Measurements from ENCODE around the gene NIPA2. TPM values are rescaled to one million over a fixed set of nuclear protein-coding genes. Genes with fewer than 3 reads are reported as not detected.

Gene NIPA2
- total RNA-seq, 2 donors from 2014 or later, result 59.1 to 65.9 TPM

DNA sequence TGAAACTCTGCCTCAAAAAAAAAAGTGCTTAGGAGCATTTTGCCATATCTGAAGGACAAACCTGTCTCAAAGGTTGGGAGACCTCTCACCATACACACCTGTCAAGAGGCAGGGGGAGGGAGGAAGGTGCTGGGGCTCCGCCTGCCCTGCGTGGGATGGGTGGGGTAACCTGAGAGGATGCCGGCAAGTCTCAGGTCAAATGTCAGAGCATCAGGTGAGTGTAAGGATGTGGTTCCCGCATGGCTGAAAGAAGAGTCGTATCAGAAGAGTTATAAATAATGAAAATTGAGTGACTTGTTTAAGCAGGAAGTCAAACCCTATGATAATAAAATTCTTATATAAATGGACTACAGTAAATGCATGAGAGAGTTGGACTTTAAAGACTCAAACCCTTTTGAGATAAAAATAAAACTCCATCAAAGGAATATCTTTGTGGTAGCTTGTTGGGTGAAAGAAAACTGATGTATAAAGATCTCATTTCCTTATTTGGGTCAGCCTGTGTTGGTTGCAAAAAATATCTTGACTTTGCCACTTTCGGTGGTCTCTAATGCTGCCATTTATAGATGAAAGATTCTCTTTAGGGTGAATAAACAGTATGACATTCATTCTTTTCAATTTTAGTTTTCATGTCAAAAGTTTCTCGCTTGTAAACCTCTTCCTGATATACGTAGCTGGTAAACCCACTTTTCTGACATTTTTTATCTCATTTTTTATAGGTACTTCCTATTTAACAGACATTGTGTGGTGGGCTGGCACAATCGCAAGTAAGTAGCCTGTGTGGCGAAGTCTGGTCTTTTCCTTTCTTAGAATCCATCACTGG lies 28.2 kb upstream of the NIPA2 start:
- Mint-ChIP-seq H3K4me1 (ENCODE audit: low read depth) (peaks cover 12% of the 10 kb centered on the region), H3K4me3 (no peak overlapping the region), H3K9me3 (no peaks in the 10 kb centered on the region), H3K27ac (no peak overlapping the region), H3K36me3 (ENCODE audit: insufficient read depth in 2 of 2) (peaks cover 0 to 8% of the 10 kb centered on the region in 2 donors), H3K27me3 (ENCODE audit: low read depth) (no peaks in the 10 kb centered on the region)
- no peak for ATAC-seq (replicated peaks in 1 of 2)
- DNase-seq, result no peak

GRCh38 chr15:22810853-22811338 lies 27.6 kb upstream of the NIPA2 start:
- no peak for DNase-seq
- H3K27me3 Mint-ChIP-seq (ENCODE audit: low read depth), result no peaks in the 10 kb centered on the region
- H3K36me3 Mint-ChIP-seq (ENCODE audit: insufficient read depth in 2 of 2), result peaks cover 0 to 8% of the 10 kb centered on the region in 2 donors
- H3K27ac Mint-ChIP-seq, result no peak overlapping the region
- H3K4me1 Mint-ChIP-seq (ENCODE audit: low read depth), result peaks cover 11% of the 10 kb centered on the region
- no peak for ATAC-seq (replicated peaks in 1 of 2)
- H3K9me3 Mint-ChIP-seq, result no peaks in the 10 kb centered on the region
- no peak overlapping the region for H3K4me3 Mint-ChIP-seq

DNA sequence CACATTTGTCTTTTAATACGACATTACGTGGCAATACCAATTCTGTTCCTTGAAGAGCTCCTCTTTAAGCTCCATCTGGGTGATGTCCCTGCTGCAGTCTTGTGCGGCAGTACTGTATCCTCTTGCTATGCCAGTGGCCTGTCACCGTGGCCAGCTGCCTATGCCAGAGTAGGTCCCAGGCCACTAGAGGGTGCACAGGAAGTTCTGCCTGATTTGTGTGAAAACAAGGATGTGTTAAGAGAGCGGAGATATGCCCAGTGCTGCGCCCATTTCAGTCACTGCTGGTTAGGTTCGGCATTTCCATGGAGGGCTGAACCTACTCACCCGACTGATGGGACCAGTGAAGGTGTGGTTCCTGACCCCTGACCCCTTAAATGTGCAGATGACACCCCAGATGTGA lies 26.8 kb upstream of the NIPA2 start:
- H3K9me3 Mint-ChIP-seq, result no peaks in the 10 kb centered on the region
- peaks cover 0 to 8% of the 10 kb centered on the region in 2 donors for H3K36me3 Mint-ChIP-seq (ENCODE audit: insufficient read depth in 2 of 2)
- H3K4me1 Mint-ChIP-seq (ENCODE audit: low read depth), result peaks cover 5% of the 10 kb centered on the region
- no peak overlapping the region for H3K27ac Mint-ChIP-seq
- DNase-seq (no peak), ATAC-seq (replicated peaks in 1 of 2) (no peak)
- no peak overlapping the region for H3K4me3 Mint-ChIP-seq
- H3K27me3 Mint-ChIP-seq (ENCODE audit: low read depth), result no peaks in the 10 kb centered on the region

GRCh38 chr15:22813844-22814243 lies 24.6 kb upstream of the NIPA2 start:
- Mint-ChIP-seq H3K4me1 (ENCODE audit: low read depth) (peaks cover 10% of the 10 kb centered on the region), H3K27ac (no peak overlapping the region), H3K27me3 (ENCODE audit: low read depth) (no peaks in the 10 kb centered on the region), H3K4me3 (no peak overlapping the region), H3K36me3 (ENCODE audit: insufficient read depth in 2 of 2) (peaks cover 0 to 8% of the 10 kb centered on the region in 2 donors), H3K9me3 (no peaks in the 10 kb centered on the region)
- DNase-seq, result no peak
- no peak for ATAC-seq (replicated peaks in 1 of 2)

GRCh38 chr15:22815766-22816165 lies 22.7 kb upstream of the NIPA2 start:
- H3K36me3 Mint-ChIP-seq (ENCODE audit: insufficient read depth in 2 of 2), result peaks cover 0 to 8% of the 10 kb centered on the region in 2 donors
- peaks cover 5% of the 10 kb centered on the region for H3K4me1 Mint-ChIP-seq (ENCODE audit: low read depth)
- DNase-seq (no peak), ATAC-seq (replicated peaks in 1 of 2) (no peak)
- H3K27me3 Mint-ChIP-seq (ENCODE audit: low read depth), result no peaks in the 10 kb centered on the region
- H3K9me3 Mint-ChIP-seq, result no peaks in the 10 kb centered on the region
- H3K4me3 Mint-ChIP-seq, result no peak overlapping the region
- no peak overlapping the region for H3K27ac Mint-ChIP-seq

- no peaks in the 10 kb centered on the region for H3K27me3 Mint-ChIP-seq (ENCODE audit: low read depth)
- H3K27ac Mint-ChIP-seq, result no peak overlapping the region
- H3K36me3 Mint-ChIP-seq (ENCODE audit: insufficient read depth in 2 of 2), result peaks cover 4 to 7% of the 10 kb centered on the region in 2 donors
- peaks cover 5% of the 10 kb centered on the region for H3K4me1 Mint-ChIP-seq (ENCODE audit: low read depth)
- no peaks in the 10 kb centered on the region for H3K9me3 Mint-ChIP-seq
- no peak for ATAC-seq (replicated peaks in 1 of 2)
- DNase-seq, result no peak
- no peak overlapping the region for H3K4me3 Mint-ChIP-seq
These were observed 18.8 kb upstream of the NIPA2 start for GRCh38 chr15:22819651-22820050.

DNA sequence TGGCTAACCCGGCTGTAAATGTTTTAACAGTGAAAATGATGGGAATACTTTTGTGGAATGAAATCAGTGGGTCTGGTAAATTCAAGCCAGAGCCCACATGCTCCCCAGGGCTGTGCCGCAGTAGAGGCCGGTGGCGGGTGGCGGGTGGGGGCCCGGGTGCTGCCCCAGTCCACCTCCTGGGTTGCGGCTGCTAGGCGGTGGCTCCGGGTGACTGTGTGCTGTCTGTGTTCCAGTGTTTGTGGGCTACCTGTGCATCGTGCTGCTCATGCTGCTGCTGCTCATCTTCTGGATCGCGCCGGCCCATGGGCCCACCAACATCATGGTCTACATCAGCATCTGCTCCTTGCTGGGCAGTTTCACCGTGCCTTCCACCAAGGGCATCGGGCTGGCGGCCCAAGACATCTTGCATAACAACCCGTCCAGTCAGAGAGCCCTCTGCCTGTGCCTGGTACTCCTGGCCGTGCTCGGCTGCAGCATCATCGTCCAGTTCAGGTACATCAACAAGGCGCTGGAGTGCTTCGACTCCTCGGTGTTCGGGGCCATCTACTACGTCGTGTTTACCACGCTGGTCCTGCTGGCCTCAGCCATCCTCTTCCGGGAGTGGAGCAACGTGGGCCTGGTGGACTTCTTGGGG lies 14.9 kb upstream of the NIPA2 start:
- H3K36me3 Mint-ChIP-seq (ENCODE audit: insufficient read depth in 2 of 2), result peaks cover 4 to 6% of the 10 kb centered on the region in 2 donors
- ATAC-seq (replicated peaks in 1 of 2) (no peak), DNase-seq (no peak)
- H3K4me3 Mint-ChIP-seq, result no peak overlapping the region
- H3K27me3 Mint-ChIP-seq (ENCODE audit: low read depth), result no peaks in the 10 kb centered on the region
- H3K4me1 Mint-ChIP-seq (ENCODE audit: low read depth), result no peaks in the 10 kb centered on the region
- no peaks in the 10 kb centered on the region for H3K9me3 Mint-ChIP-seq
- no peak overlapping the region for H3K27ac Mint-ChIP-seq

DNA sequence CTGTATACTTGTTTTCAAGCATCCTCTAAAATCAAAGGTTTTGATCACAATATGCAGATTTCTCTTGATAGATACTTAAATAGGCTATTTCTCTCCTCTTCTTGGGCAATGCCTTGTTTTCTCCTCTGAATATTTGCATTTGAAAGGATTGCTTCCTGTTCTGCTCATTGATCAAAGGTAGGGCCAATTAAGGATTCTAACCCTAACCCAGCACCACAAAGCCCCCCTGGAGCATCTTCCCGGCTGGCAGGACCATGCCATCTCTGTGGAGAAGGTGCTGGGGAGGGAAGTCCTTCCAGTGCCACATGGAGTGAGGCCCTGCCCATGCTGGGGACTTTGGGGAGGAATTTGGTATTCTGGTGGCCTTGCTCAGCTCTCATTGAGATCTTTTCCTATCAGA lies 11.3 kb upstream of the NIPA2 start:
- Mint-ChIP-seq H3K4me3 (no peak overlapping the region), H3K27me3 (ENCODE audit: low read depth) (no peaks in the 10 kb centered on the region), H3K4me1 (ENCODE audit: low read depth) (no peaks in the 10 kb centered on the region), H3K36me3 (ENCODE audit: insufficient read depth in 2 of 2) (peaks cover 2 to 5% of the 10 kb centered on the region in 2 donors), H3K27ac (no peak overlapping the region), H3K9me3 (no peaks in the 10 kb centered on the region)
- DNase-seq (no peak), ATAC-seq (replicated peaks in 1 of 2) (no peak)

DNA sequence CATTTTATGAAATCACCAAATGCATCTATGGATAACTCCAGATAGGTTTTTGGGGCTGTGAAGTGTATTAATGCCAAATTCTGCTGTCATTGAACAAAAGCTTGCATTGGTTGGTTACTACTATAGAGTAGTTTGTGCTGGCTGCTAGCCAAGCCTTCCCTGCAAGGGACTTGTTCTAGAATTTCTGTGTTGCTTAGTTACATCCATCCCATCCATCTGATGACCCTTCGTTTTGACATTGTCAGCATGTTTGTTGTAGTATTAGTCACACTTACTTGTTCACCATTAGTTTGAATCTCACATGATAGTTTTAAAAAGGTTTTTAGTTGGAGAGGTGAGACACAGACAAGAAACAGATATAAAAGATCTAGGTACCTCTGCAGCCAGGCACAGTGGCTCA lies 7.0 kb upstream of the NIPA2 start:
- no peak overlapping the region for H3K4me3 Mint-ChIP-seq
- no peak for DNase-seq
- peaks cover 2% of the 10 kb centered on the region in 2 donors for H3K36me3 Mint-ChIP-seq (ENCODE audit: insufficient read depth in 2 of 2)
- no peak for ATAC-seq (replicated peaks in 1 of 2)
- H3K4me1 Mint-ChIP-seq (ENCODE audit: low read depth), result no peaks in the 10 kb centered on the region
- no peak overlapping the region for H3K27ac Mint-ChIP-seq
- peaks cover 5% of the 10 kb centered on the region for H3K27me3 Mint-ChIP-seq (ENCODE audit: low read depth)
- H3K9me3 Mint-ChIP-seq, result peaks cover 0 to 2% of the 10 kb centered on the region in 2 donors

GRCh38 chr15:22839046-22839695 lies 705 bp downstream of the NIPA2 start:
- peaks cover 10 to 18% of the 10 kb centered on the region in 2 donors for H3K36me3 Mint-ChIP-seq (ENCODE audit: insufficient read depth in 2 of 2)
- no peak for ATAC-seq (replicated peaks in 1 of 2)
- DNase-seq, result peak in 1 of 2 donors; percentile 2
- H3K9me3 Mint-ChIP-seq, result no peaks in the 10 kb centered on the region
- H3K27me3 Mint-ChIP-seq (ENCODE audit: low read depth), result peaks cover 5% of the 10 kb centered on the region
- H3K4me3 Mint-ChIP-seq, result peak overlapping the region; percentile 92 to 100
- peaks cover 35% of the 10 kb centered on the region for H3K4me1 Mint-ChIP-seq (ENCODE audit: low read depth)
- peak overlapping the region; percentile 100 for H3K27ac Mint-ChIP-seq

DNA sequence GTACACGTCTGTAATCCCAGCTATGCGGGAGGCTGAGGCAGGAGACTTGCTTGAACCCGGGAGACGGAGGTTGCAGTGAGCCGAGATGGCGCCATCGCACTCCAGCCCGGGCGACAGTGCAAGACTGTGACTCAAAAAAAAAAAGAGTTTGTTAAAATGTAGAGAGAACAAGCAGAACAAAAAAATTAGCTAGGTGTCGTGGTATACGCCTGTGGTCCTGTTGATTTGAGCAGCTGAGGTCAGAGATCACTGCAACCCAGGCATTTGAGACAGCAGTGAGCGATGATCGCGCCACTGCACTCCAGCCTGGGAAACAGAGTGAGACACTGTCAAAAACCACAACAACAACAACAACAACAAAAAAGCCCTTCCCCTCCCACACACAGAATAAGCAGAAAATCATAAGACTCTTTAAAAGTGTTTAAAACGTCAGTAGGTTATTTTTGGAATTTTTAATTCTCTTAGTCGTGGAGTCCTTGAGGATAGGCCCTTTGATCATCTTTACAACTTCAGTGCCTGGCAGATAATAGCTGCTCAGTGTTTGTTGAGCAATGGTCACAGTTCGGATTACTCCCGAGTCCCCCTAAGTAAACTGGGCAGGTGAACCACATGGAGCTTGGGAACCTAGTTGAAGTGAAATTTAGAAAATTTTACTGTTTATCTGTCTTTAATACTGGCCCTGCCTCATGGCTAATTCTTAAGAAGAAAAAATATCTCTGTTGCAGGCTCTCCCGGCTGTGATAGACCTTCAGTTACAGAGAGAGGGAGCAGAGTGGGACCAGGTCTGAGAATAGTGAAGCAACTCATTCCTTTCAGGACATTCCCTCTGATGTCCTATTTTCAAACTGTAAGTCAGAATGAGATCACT lies 6.2 kb downstream of the NIPA2 start:
- DNase-seq, result no peak
- Mint-ChIP-seq H3K4me1 (ENCODE audit: low read depth) (peaks cover 60% of the 10 kb centered on the region), H3K27ac (peak overlapping the region; percentile 93), H3K9me3 (no peaks in the 10 kb centered on the region), H3K4me3 (no peak overlapping the region), H3K27me3 (ENCODE audit: low read depth) (no peaks in the 10 kb centered on the region), H3K36me3 (ENCODE audit: insufficient read depth in 2 of 2) (peaks cover 9 to 31% of the 10 kb centered on the region in 2 donors)
- ATAC-seq (replicated peaks in 1 of 2), result no peak

GRCh38 chr15:22845289-22845900 lies 6.9 kb downstream of the NIPA2 start:
- Mint-ChIP-seq H3K4me3 (no peak overlapping the region), H3K36me3 (ENCODE audit: insufficient read depth in 2 of 2) (peaks cover 12 to 31% of the 10 kb centered on the region in 2 donors), H3K27me3 (ENCODE audit: low read depth) (no peaks in the 10 kb centered on the region), H3K4me1 (ENCODE audit: low read depth) (peaks cover 60% of the 10 kb centered on the region), H3K27ac (peak overlapping the region; percentile 93), H3K9me3 (no peaks in the 10 kb centered on the region)
- DNase-seq (no peak), ATAC-seq (replicated peaks in 1 of 2) (no peak)
